Lower leg skin (tissue), 3 donors: ENCODE results near the gene ROR1.

Source experiments
- CTCF ChIP-seq, 3 donors: fragments of 450-650 bp; IDR thresholded peaks; one replicate each; pipeline ENCODE4 v1.5.1; 2016; ENCODE audit warnings: antibody characterized with exemption in 3 of 3, mild to moderate bottlenecking in 3 of 3, moderate library complexity in 2 of 3
- POLR2A ChIP-seq, 2 donors: fragments of 450-650 bp; IDR thresholded peaks; one replicate each; pipeline ENCODE4 v1.6.1; 2016 to 2017; ENCODE audit warnings: antibody characterized with exemption in 2 of 2, mild to moderate bottlenecking in 1 of 2, moderate library complexity in 1 of 2

- TF ChIP-seq POLR2A (IDR thresholded peaks at IDR 0.05) (no peak), CTCF (IDR thresholded peaks at IDR 0.05) (no peak)
Observed at GRCh38 chr1:64116537-64116936, 342.7 kb downstream of the ROR1 start.
